GM23248 (cell line): ENCODE measurements around the gene OR10C1. TPM values are rescaled to one million over a fixed set of nuclear protein-coding genes. Genes with fewer than 3 reads are reported as not detected.

Experiments
- DNase-seq: peaks from one replicate; pipeline ENCODE4 v3.0.0-alpha.2; 2015
- H2AFZ ChIP-seq: fragments of 200-600 bp; sonication (generic); 2 replicates; pipeline ENCODE4 v1.6.1; 2016; ENCODE audit warnings: antibody characterized with exemption
- H3F3A ChIP-seq: fragments of 200-600 bp; sonication (generic); 2 replicates; pipeline ENCODE4 v1.6.1; 2016; ENCODE audit warnings: mild to moderate bottlenecking, antibody characterized with exemption, mixed run types; ENCODE audit not compliant: insufficient read depth
- H3K27ac ChIP-seq: fragments of 200-600 bp; sonication (generic); 2 replicates; pipeline ENCODE4 v1.5.1; 2016; ENCODE audit warnings: mild to moderate bottlenecking
- H3K27me3 ChIP-seq: fragments of 200-600 bp; sonication (generic); replicated peaks from 2 replicates; pipeline ENCODE4 v1.6.1; 2016; ENCODE audit warnings: mild to moderate bottlenecking; ENCODE audit not compliant: insufficient read depth
- H3K36me3 ChIP-seq: fragments of 200-600 bp; sonication (generic); 2 replicates; pipeline ENCODE4 v1.6.1; 2016; ENCODE audit warnings: low read depth, mild to moderate bottlenecking
- H3K4me1 ChIP-seq: fragments of 200-600 bp; sonication (generic); 2 replicates; pipeline ENCODE4 v1.6.1; 2016; ENCODE audit warnings: mild to moderate bottlenecking; ENCODE audit not compliant: insufficient read depth
- H3K4me2 ChIP-seq: fragments of 200-600 bp; sonication (generic); one replicate; pipeline ENCODE4 v1.6.1; 2016; ENCODE audit warnings: mild to moderate bottlenecking; ENCODE audit not compliant: unreplicated experiment
- H3K4me3 ChIP-seq: fragments of 200-600 bp; sonication (generic); 2 replicates; pipeline ENCODE4 v1.5.1; 2016; ENCODE audit warnings: mild to moderate bottlenecking
- H3K79me2 ChIP-seq: fragments of 200-600 bp; sonication (generic); 2 replicates; pipeline ENCODE4 v1.6.1; 2016; ENCODE audit warnings: mild to moderate bottlenecking; ENCODE audit not compliant: insufficient read depth
- H3K9ac ChIP-seq: fragments of 200-600 bp; sonication (generic); 2 replicates; pipeline ENCODE4 v1.6.1; 2016; ENCODE audit warnings: mild to moderate bottlenecking
- H3K9me2 ChIP-seq: fragments of 200-600 bp; sonication (generic); 2 replicates; pipeline ENCODE4 v1.6.1; 2016; ENCODE audit warnings: mixed run types, mild to moderate bottlenecking, moderate library complexity; ENCODE audit not compliant: insufficient read depth
- H3K9me3 ChIP-seq: fragments of 200-600 bp; sonication (generic); one replicate; pipeline ENCODE4 v1.6.1; 2017; ENCODE audit warnings: low read depth
- H4K20me1 ChIP-seq: fragments of 200-600 bp; sonication (generic); 2 replicates; pipeline ENCODE4 v1.6.0; 2016; ENCODE audit not compliant: insufficient read depth
- EZH2 ChIP-seq: fragments of 200-600 bp; sonication (generic); IDR thresholded peaks from 2 replicates; pipeline ENCODE4 v1.6.1; 2018; ENCODE audit warnings: antibody characterized with exemption, mild to moderate bottlenecking; ENCODE audit not compliant: insufficient read depth, poor library complexity, severe bottlenecking
- EZH2phosphoT487 ChIP-seq: fragments of 200-600 bp; sonication (generic); IDR thresholded peaks from 2 replicates; pipeline ENCODE4 v1.6.1; 2018; ENCODE audit warnings: antibody characterized with exemption, moderate library complexity, mild to moderate bottlenecking, low read depth; ENCODE audit not compliant: insufficient read depth
- WGBS, 2 experiments: methylation state at CpG; one replicate each; pipeline ENCODE4 v1.1.6; 2015 to 2017; ENCODE audit warnings: low lambda C conversion rate in 2 of 2, low coverage in 1 of 2; ENCODE audit errors: missing lambda C conversion rate in 2 of 2; 5-methylcytosine and 5-hydroxymethylcytosine counted together
- in situ Hi-C: fragments of 300-500 bp; cut with MboI; formaldehyde crosslinking; loops from 2 replicates; pipeline ENCODE4 v1.15.0; 2020
- polyA plus RNA-seq: library from polyadenylated mRNA; unstranded; fragments of >200 nt; fragmentation: Nextera tagmentation; extraction: Ambion mirVana; gene quantifications from 2 replicates; pipeline ENCODE4 v1.2.1, GENCODE V29; 2016
- total RNA-seq: library from RNA; depleted of rRNA; stranded (reverse); fragments of >200 nt; shearing (Covaris generic); gene quantifications from 2 replicates; pipeline ENCODE4 v1.2.3, GENCODE V29; 2014; rRNA removed

The OR10C1 gene
- total and polyA plus RNA-seq, 2 experiments from 2014 or later, result not detected

GRCh38 chr6:29488874-29489273, 49.8 kb downstream of the OR10C1 start:
- H2AFZ ChIP-seq, result no peak overlapping the region
- no peaks in the 10 kb centered on the region for H3K4me1 ChIP-seq
- no peak overlapping the region for H3K27ac ChIP-seq
- in situ Hi-C loops, result no loop called here
- no peaks in the 10 kb centered on the region for H4K20me1 ChIP-seq
- H3K9me3 ChIP-seq, result no peaks in the 10 kb centered on the region
- H3K79me2 ChIP-seq, result no peaks in the 10 kb centered on the region
- no peaks in the 10 kb centered on the region for H3K36me3 ChIP-seq
- no peak overlapping the region for H3K9ac ChIP-seq
- H3K27me3 ChIP-seq, result no peaks in the 10 kb centered on the region
- DNase-seq, result no peak
- H3K9me2 ChIP-seq, result no peaks in the 10 kb centered on the region
- no peak overlapping the region for H3K4me2 ChIP-seq
- H3F3A ChIP-seq, result no peaks in the 10 kb centered on the region
- no peak overlapping the region for H3K4me3 ChIP-seq
- TF ChIP-seq EZH2phosphoT487, result no peak

GRCh38 chr6:29489286-29489685, 50.2 kb downstream of the OR10C1 start:
- TF ChIP-seq EZH2 (no peak), EZH2phosphoT487 (no peak)
- 52 to 55% methylated on average over 8 of the region's 8 CpGs for WGBS, 2 experiments
- Histone ChIP-seq H3F3A (no peaks in the 10 kb centered on the region), H4K20me1 (no peaks in the 10 kb centered on the region), H3K4me3 (no peak overlapping the region), H3K27me3 (no peaks in the 10 kb centered on the region), H3K9me3 (no peaks in the 10 kb centered on the region), H3K9me2 (no peaks in the 10 kb centered on the region), H3K9ac (no peak overlapping the region), H3K4me1 (no peaks in the 10 kb centered on the region), H3K36me3 (no peaks in the 10 kb centered on the region), H3K79me2 (no peaks in the 10 kb centered on the region), H2AFZ (no peak overlapping the region), H3K27ac (no peak overlapping the region), H3K4me2 (no peak overlapping the region)
- in situ Hi-C loops, result no loop called here
- DNase-seq, result no peak

GRCh38 chr6:29490055-29490454, 50.9 kb downstream of the OR10C1 start:
- H3K4me3 ChIP-seq, result no peak overlapping the region
- in situ Hi-C loops, result no loop called here

GRCh38 chr6:29490552-29490951, 51.4 kb downstream of the OR10C1 start:
- 32 to 35% methylated on average over 2 of the region's 2 CpGs for WGBS, 2 experiments
- no peaks in the 10 kb centered on the region for H3K36me3 ChIP-seq
- TF ChIP-seq EZH2phosphoT487, result no peak
- TF ChIP-seq EZH2, result no peak
- in situ Hi-C loops, result no loop called here
- no peak overlapping the region for H2AFZ ChIP-seq
- H3K27ac ChIP-seq, result no peak overlapping the region
- no peaks in the 10 kb centered on the region for H3K4me1 ChIP-seq
- H3K4me3 ChIP-seq, result no peak overlapping the region
- H3K79me2 ChIP-seq, result no peaks in the 10 kb centered on the region
- no peaks in the 10 kb centered on the region for H3K27me3 ChIP-seq
- no peak for DNase-seq
- H3K9me3 ChIP-seq, result no peaks in the 10 kb centered on the region
- H3K9me2 ChIP-seq, result no peaks in the 10 kb centered on the region
- H4K20me1 ChIP-seq, result no peaks in the 10 kb centered on the region
- no peak overlapping the region for H3K9ac ChIP-seq
- H3K4me2 ChIP-seq, result no peak overlapping the region
- H3F3A ChIP-seq, result no peaks in the 10 kb centered on the region

More at GRCh38 chr6:29490055-29490454, 50.9 kb downstream of the OR10C1 start:
- H2AFZ ChIP-seq, result no peak overlapping the region
- no peak overlapping the region for H3K9ac ChIP-seq
- no peaks in the 10 kb centered on the region for H3K9me3 ChIP-seq
- 29 to 34% methylated on average over 3 of the region's 3 CpGs for WGBS, 2 experiments
- no peak overlapping the region for H3K4me2 ChIP-seq
- H3K9me2 ChIP-seq, result no peaks in the 10 kb centered on the region
- DNase-seq, result no peak
- H3K4me1 ChIP-seq, result no peaks in the 10 kb centered on the region
- no peaks in the 10 kb centered on the region for H3K79me2 ChIP-seq
- TF ChIP-seq EZH2 (no peak), EZH2phosphoT487 (no peak)
- H4K20me1 ChIP-seq, result no peaks in the 10 kb centered on the region
- no peaks in the 10 kb centered on the region for H3K36me3 ChIP-seq
- H3K27ac ChIP-seq, result no peak overlapping the region
- H3K27me3 ChIP-seq, result no peaks in the 10 kb centered on the region
- H3F3A ChIP-seq, result no peaks in the 10 kb centered on the region

Other genes with a start within 250 kb of the OR10C1 start
- not detected in 2 replicates for gene OR14J1, start 137.6 kb upstream of the OR10C1 start, total RNA-seq
- not detected in 2 replicates for gene OR14J1, start 137.6 kb upstream of the OR10C1 start, polyA plus RNA-seq
- gene OR5V1, start 70.4 kb upstream of the OR10C1 start, total RNA-seq, result not detected in 2 replicates
- not detected in 2 replicates for gene OR5V1, start 70.4 kb upstream of the OR10C1 start, polyA plus RNA-seq
- gene OR12D3, start 64.0 kb upstream of the OR10C1 start, total RNA-seq, result not detected in 2 replicates
- not detected in 2 replicates for gene OR12D3, start 64.0 kb upstream of the OR10C1 start, polyA plus RNA-seq
- gene OR12D2, start 43.7 kb upstream of the OR10C1 start, total RNA-seq, result not detected in 2 replicates
- not detected in 2 replicates for gene OR12D2, start 43.7 kb upstream of the OR10C1 start, polyA plus RNA-seq
- gene OR12D1, start 24.4 kb upstream of the OR10C1 start, total RNA-seq, result not detected in 2 replicates
- gene OR12D1, start 24.4 kb upstream of the OR10C1 start, polyA plus RNA-seq, result not detected in 2 replicates
- not detected in 2 replicates for gene OR11A1, start 17.8 kb downstream of the OR10C1 start, total RNA-seq
- gene OR11A1, start 17.8 kb downstream of the OR10C1 start, polyA plus RNA-seq, result not detected in 2 replicates
- not detected in 2 replicates for gene OR2H1, start 17.8 kb downstream of the OR10C1 start, total RNA-seq
- gene OR2H1, start 17.8 kb downstream of the OR10C1 start, polyA plus RNA-seq, result not detected in 2 replicates
- not detected in 2 replicates for gene MAS1L, start 48.6 kb downstream of the OR10C1 start, total RNA-seq
- not detected in 2 replicates for gene MAS1L, start 48.6 kb downstream of the OR10C1 start, polyA plus RNA-seq
- not detected in 2 replicates for gene UBD, start 120.4 kb downstream of the OR10C1 start, total RNA-seq
- not detected in 2 replicates for gene UBD, start 120.4 kb downstream of the OR10C1 start, polyA plus RNA-seq
- gene OR2H2, start 145.8 kb downstream of the OR10C1 start, total RNA-seq, result not detected in 2 replicates
- not detected in 2 replicates for gene OR2H2, start 145.8 kb downstream of the OR10C1 start, polyA plus RNA-seq
- 4.6 and 5.3 TPM in 2 replicates for gene GABBR1, start 193.9 kb downstream of the OR10C1 start, total RNA-seq
- gene GABBR1, start 193.9 kb downstream of the OR10C1 start, polyA plus RNA-seq, result 5.8 and 6.1 TPM in 2 replicates
- not detected in 2 replicates for gene MOG, start 217.8 kb downstream of the OR10C1 start, total RNA-seq
- gene MOG, start 217.8 kb downstream of the OR10C1 start, polyA plus RNA-seq, result not detected in 2 replicates
- gene ZFP57, start 241.8 kb downstream of the OR10C1 start, total RNA-seq, result not detected in 2 replicates
- gene ZFP57, start 241.8 kb downstream of the OR10C1 start, polyA plus RNA-seq, result not detected in 2 replicates